Measurements from ENCODE around the gene IVNS1ABP. TPM values are rescaled to one million over a fixed set of nuclear protein-coding genes. Genes with fewer than 3 reads are reported as not detected.

IVNS1ABP gene
- total and polyA plus RNA-seq, 9 of the 15 experiments (the other 6 are each of a cell fraction or from before 2014, with no cell fraction given): 30.6 to 126 (median 77.7) TPM

GRCh38 chr1:185284533-185285276, 32.3 kb downstream of the IVNS1ABP start (continued):
- TF ChIP-seq RBM17 (IDR thresholded peaks at IDR 0.05; ENCODE audit: borderline replicate concordance, low read depth, low read length) (no peak), ZEB2 (IDR thresholded peaks at IDR 0.05) (peak; percentile 94), FOXO4 (CRISPR knock-in tag; IDR thresholded peaks at IDR 0.05) (no peak), MXI1 (IDR thresholded peaks at IDR 0.05; ENCODE audit: low read depth, low read length) (peak; percentile 22; the same call in 1 of the 2 replicates), RBM22 (IDR thresholded peaks at IDR 0.05; ENCODE audit: low read depth, low read length, poor library complexity, severe bottlenecking) (no peak), PHB2 (IDR thresholded peaks at IDR 0.05; ENCODE audit: low read depth) (peak; percentile 97), DACH1 (IDR thresholded peaks at IDR 0.05; ENCODE audit: partially characterized antibody) (peak; percentile 83), EWSR1 (IDR thresholded peaks at IDR 0.05; ENCODE audit: borderline replicate concordance, low read depth, partially characterized antibody) (no peak), MAZ (CRISPR knock-in tag; conservative IDR thresholded peaks at IDR 0.05 in 1 of 2, IDR thresholded peaks at IDR 0.05 in 1 of 2) (peak; percentile 34 to 71; a peak in 2 of 4 replicates), MCM7 (IDR thresholded peaks at IDR 0.05) (no peak), JUN (IDR thresholded peaks at IDR 0.05; ENCODE audit: borderline replicate concordance, low read depth, low read length) (no peak), JUN (CRISPR knock-in tag; IDR thresholded peaks at IDR 0.05; ENCODE audit: borderline replicate concordance) (0 out of 2 replicates have a peak, but pooled peaks have one; percentile 50), NR3C1 (CRISPR knock-in tag; IDR thresholded peaks at IDR 0.05) (no peak), MBD2 (IDR thresholded peaks at IDR 0.05; ENCODE audit: borderline replicate concordance, low read depth) (peak; percentile 86), IRF9 (tag; IDR thresholded peaks at IDR 0.05) (no peak), PHTF2 (CRISPR knock-in tag; IDR thresholded peaks at IDR 0.05) (no peak), HLTF (IDR thresholded peaks at IDR 0.05) (peak; percentile 96), KDM1A (IDR thresholded peaks at IDR 0.05) (peak; percentile 73 to 88), IRF2 (CRISPR knock-in tag; IDR thresholded peaks at IDR 0.05) (no peak), ASH1L (IDR thresholded peaks at IDR 0.05; ENCODE audit: borderline replicate concordance, low read depth, partially characterized antibody) (peak; percentile 17), FOXM1 (IDR thresholded peaks at IDR 0.05; ENCODE audit: low read depth) (peak; percentile 99), FOXM1 (CRISPR knock-in tag; IDR thresholded peaks at IDR 0.05; ENCODE audit: low read depth) (no peak), ATF6 (CRISPR knock-in tag; IDR thresholded peaks at IDR 0.05) (0 out of 2 replicates have a peak, but pooled peaks have one; percentile 54), ZKSCAN1 (IDR thresholded peaks at IDR 0.05; ENCODE audit: low read depth, low read length) (0 out of 2 replicates have a peak, but pooled peaks have one; percentile 64), ZFP36 (IDR thresholded peaks at IDR 0.05; ENCODE audit: low read depth, low read length, partially characterized antibody) (peak; percentile 58), TAF7 (tag; IDR thresholded peaks at IDR 0.05) (no peak)
